Peyer's patch (tissue), 4 donors: ENCODE measurements around the gene SNED1.

Experiments
- CTCF ChIP-seq, 6 experiments: fragments of 450-650 bp in 4 of 6; fragments of 200-600 bp in 2 of 6; sonication (generic) in 1 of 6; IDR thresholded peaks; one replicate each; pipeline ENCODE4 v1.5.1; 2017 to 2019; ENCODE audit warnings: antibody characterized with exemption in 6 of 6, mild to moderate bottlenecking in 3 of 6, moderate library complexity in 1 of 6
- POLR2A ChIP-seq, 2 donors: fragments of 450-650 bp; IDR thresholded peaks; one replicate each; pipeline ENCODE4 v1.5.1; 2017; ENCODE audit warnings: antibody characterized with exemption in 2 of 2, mild to moderate bottlenecking in 2 of 2, moderate library complexity in 2 of 2

GRCh38 chr2:241030333-241030680 is 31.9 kb downstream of the SNED1 start:
- no peak for TF ChIP-seq CTCF (IDR thresholded peaks at IDR 0.05)
- no peak for TF ChIP-seq POLR2A (IDR thresholded peaks at IDR 0.05)
